PC-9 (cell line): ENCODE results near the gene RASA1.

ENCODE experiments used
- EZH2 ChIP-seq: fragments of 200-600 bp; sonication (generic); IDR thresholded peaks from 2 replicates; pipeline ENCODE4 v1.8.0; 2017; ENCODE audit warnings: antibody characterized with exemption, low read depth
- TF ChIP-seq, protein P1 (sequence below): fragments of 200-600 bp; sonication (generic); conservative IDR thresholded peaks from 2 replicates; pipeline ENCODE4 v1.6.1; 2017; ENCODE audit warnings: mixed run types, antibody characterized with exemption, mild to moderate bottlenecking, moderate library complexity

DNA sequence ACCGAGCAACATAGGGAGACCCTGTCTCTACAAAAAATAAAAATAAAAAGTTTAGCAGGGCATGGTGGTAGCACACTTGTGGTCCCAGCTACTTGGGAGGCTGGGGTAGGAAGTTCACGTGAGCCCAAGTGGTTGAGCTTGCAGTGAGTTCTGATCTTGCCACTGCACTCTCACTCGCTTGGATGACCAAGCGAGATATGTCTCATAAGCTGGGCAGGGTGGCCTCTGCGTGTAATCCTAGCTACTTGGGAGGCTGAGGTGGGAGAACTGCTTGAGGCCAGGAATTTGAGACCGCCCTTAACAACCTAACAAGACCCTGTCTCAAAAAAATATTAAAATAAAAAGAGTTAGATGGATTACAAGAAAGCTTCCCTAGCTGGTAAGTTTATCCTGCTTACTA, 32.5 kb downstream of the RASA1 start:
- TF ChIP-seq, protein P1, sequence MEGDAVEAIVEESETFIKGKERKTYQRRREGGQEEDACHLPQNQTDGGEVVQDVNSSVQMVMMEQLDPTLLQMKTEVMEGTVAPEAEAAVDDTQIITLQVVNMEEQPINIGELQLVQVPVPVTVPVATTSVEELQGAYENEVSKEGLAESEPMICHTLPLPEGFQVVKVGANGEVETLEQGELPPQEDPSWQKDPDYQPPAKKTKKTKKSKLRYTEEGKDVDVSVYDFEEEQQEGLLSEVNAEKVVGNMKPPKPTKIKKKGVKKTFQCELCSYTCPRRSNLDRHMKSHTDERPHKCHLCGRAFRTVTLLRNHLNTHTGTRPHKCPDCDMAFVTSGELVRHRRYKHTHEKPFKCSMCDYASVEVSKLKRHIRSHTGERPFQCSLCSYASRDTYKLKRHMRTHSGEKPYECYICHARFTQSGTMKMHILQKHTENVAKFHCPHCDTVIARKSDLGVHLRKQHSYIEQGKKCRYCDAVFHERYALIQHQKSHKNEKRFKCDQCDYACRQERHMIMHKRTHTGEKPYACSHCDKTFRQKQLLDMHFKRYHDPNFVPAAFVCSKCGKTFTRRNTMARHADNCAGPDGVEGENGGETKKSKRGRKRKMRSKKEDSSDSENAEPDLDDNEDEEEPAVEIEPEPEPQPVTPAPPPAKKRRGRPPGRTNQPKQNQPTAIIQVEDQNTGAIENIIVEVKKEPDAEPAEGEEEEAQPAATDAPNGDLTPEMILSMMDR, result no peak
- no peak for TF ChIP-seq EZH2
